Adipose tissue (tissue), 3 donors: ENCODE results near the gene PDCD7. TPM values are rescaled to one million over a fixed set of nuclear protein-coding genes. Genes with fewer than 3 reads are reported as not detected.
"Not testable (repeated sequence)": the region's sequence is repeated elsewhere in the genome, so short reads cannot be mapped to it uniquely, and the experiment has no call there.

Experiments used
- H3K27ac ChIP-seq: one replicate; pipeline ENCODE4 v1.5.1; 2013; ENCODE audit warnings: low read depth, low read length
- WGBS, 3 donors: extraction: QIAGEN DNeasy Blood & Tissue Kit; methylation state at CpG; one replicate each; pipeline ENCODE4 v1.1.7; 2013; 5-methylcytosine and 5-hydroxymethylcytosine counted together
- polyA plus RNA-seq, 3 donors: library from polyadenylated mRNA; stranded (reverse); fragments of 200-250 nt; gene quantifications; one replicate each; pipeline ENCODE4 v1.2.3, GENCODE V29; 2013
- donor health status: healthy with polysubstance abuse.
- donor health status: Bipolar disorder and iron deficiency.
- donor health status: healthy.

Gene PDCD7
- 10 to 100 TPM in 2 of 3 donors, 1 to 10 TPM in 1; 6.6 to 16.2 (median 13.9) TPM for polyA plus RNA-seq

- peak within 1 kb of the TSS; percentile 5 for H3K27ac ChIP-seq
- 0 to 1% (median 1%) methylated on average over 38 to 45 of the region's 45 CpGs for WGBS, 3 donors
Measured at GRCh38 chr15:65133548-65134200, at the start of gene PDCD7. Gene PDCD7, minus strand, starts transcription at chr15:65133808. Its CDS starts 27 bp downstream, at chr15:65133781.

- WGBS, 3 donors: 73 to 74% (median 74%) methylated on average over 4 of the region's 4 CpGs
- no peak overlapping the region for H3K27ac ChIP-seq
Measured at GRCh38 chr15:65182538-65182937, 48.9 kb upstream of the PDCD7 start.

DNA sequence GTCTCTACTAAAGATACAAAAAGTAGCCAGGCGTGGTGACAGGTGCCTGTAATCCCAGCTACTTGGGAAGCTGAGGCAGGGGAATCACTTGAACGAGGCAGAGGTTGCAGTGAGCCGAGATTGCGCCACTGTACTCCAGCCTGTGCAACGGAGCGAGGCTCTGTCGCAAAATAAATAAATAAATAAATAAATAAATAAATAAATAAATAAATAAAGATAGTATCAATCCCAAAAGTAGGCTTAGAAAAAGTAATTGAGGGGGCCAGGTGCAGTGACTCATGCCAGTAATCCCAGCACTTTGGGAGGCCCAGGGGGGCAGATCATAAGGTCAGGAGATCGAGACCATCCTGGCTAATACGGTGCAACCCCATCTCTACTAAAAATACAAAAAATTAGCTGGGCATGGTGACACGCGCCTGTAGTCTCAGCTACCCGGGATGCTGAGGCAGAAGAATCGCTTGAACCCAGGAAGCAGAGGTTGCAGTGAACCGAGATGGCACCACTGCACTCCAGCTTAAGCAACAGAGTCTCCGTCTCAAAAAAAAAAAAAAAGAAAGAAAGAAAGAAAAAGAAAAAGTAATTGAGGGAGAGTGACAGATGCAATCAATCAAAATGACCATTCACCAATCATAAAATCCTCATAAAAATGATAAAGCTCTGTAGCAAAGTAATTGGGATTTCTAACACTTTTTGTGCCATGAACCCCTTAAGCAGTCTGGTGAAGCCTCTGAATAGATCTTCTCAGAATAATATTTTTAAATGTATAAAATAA is 48.2 kb upstream of the PDCD7 start:
- 81 to 91% (median 89%) methylated on average over 15 of the region's 15 CpGs for WGBS, 3 donors
- not testable (repeated sequence) for H3K27ac ChIP-seq

DNA sequence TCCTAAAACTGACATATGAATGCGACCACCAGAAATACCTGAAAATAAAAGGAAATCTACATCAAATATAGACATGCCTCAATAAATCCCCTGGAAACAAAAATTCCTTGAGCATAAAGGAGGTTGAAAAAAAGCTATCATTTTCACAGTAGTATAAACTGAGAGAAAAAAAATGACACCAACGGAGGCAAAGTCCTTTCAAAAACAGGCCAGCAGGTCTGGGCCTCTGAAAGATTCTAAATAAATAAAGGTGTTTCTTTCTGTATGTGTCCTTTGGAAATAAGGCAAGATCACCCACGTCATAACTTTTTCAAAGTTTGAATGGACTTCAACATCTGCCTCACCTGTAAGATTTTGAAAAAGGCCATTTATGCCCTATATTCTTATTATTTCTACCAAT is 46.6 kb upstream of the PDCD7 start:
- 91 to 97% (median 97%) methylated on average over 3 of the region's 3 CpGs for WGBS, 3 donors
- no peak overlapping the region for H3K27ac ChIP-seq

DNA sequence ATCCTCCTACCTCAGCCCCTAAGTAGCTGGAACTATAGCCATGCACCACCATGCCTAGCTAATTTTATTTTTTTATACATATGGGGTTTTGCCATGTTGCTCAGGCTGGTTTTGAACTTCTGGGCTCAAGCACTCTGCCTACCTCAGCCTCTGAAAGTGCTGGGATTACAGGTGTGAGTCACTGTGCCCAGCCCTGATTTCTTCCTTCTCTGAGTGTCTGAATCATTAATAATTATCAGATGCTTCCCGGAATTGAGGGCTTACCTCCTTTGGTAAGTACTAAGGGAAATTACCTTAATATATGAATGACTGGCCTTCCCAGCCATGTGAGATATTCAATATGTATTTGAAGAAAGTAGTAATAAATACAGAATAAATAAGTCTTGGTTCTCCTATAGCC is 44.3 kb upstream of the PDCD7 start:
- 45 to 79% (median 68%) methylated on average over 1 of the region's 1 CpG for WGBS, 3 donors
- H3K27ac ChIP-seq: no peak overlapping the region

GRCh38 chr15:65176056-65176455 is 42.4 kb upstream of the PDCD7 start:
- no peak overlapping the region for H3K27ac ChIP-seq

DNA sequence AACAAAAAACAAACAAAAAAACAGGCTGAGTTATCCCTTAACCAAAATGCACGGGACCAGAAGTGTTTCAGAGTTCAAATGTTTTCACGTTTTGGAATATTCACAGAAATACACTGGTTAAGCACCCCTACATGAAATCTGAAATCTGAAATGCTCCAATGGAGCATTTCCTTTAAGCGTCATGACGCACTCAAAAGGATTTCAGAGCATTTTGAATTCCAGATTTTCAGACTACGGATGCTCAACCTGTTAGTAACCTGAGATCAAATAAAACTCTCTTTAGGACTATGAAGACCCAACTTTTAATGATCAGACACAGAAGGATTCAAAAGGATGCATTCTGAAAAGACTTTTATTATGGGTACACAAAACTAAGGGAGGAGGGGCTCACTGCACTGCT is 41.9 kb upstream of the PDCD7 start:
- H3K27ac ChIP-seq: no peak overlapping the region
- 88 to 93% (median 88%) methylated on average over 5 of the region's 5 CpGs for WGBS, 3 donors

- H3K27ac ChIP-seq: no peak overlapping the region
- 91 to 94% (median 93%) methylated on average over 5 of the region's 5 CpGs for WGBS, 3 donors
Measured at GRCh38 chr15:65174509-65174908, 40.9 kb upstream of the PDCD7 start.

- 89 to 96% (median 94%) methylated on average over 5 of the region's 5 CpGs for WGBS, 3 donors
- H3K27ac ChIP-seq: no peak overlapping the region
Measured at GRCh38 chr15:65172531-65172930, 38.9 kb upstream of the PDCD7 start.

DNA sequence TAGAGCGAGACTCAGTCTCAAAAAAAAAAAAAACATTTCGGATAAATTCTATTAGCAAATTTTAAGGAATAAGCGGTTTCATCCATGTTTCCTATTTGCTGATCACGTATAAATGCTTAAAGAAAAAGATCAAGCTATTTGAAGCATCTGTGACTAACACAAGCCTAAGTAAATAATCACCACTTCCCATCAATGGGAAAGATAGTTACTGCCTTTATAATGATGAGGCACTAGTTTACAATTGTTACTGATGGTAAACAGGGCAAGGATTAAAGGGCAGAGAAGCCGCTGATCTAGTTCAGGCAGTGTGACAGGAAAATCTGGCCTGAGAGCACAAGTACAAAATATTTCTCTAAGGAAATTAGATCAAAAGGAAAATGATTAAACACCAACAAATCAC is 37.8 kb upstream of the PDCD7 start:
- no peak overlapping the region for H3K27ac ChIP-seq
- 90 to 95% (median 94%) methylated on average over 5 of the region's 5 CpGs for WGBS, 3 donors

- 85 to 96% (median 95%) methylated on average over 2 of the region's 2 CpGs for WGBS, 3 donors
- H3K27ac ChIP-seq: no peak overlapping the region
Measured at GRCh38 chr15:65165875-65166274, 32.3 kb upstream of the PDCD7 start.

- no peak overlapping the region for H3K27ac ChIP-seq
- WGBS, 3 donors: 74 to 85% (median 81%) methylated on average over 1 of the region's 1 CpG
Measured at GRCh38 chr15:65164139-65164538, 30.5 kb upstream of the PDCD7 start.

DNA sequence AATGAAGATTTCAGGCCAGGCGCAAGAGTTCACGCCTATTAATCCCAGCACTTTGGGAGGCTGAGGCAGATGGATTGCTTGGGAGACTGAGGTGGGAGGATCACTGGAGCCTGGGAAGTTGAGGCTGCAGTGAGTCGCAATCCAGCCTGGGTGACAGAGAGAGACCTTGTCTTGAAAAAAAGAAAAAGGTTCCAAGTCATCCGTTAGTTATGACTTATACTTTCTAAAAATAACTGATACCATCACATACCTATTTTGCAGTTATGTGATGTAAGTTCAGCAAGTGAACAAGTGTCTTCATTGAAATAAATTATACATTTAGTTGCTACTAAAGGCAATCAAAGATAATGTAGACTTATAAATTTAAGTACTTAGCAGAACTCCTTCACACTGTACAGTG is 29.4 kb upstream of the PDCD7 start:
- H3K27ac ChIP-seq: no peak overlapping the region

GRCh38 chr15:65156692-65157091 is 23.1 kb upstream of the PDCD7 start:
- 68 to 71% (median 69%) methylated on average over 5 of the region's 5 CpGs for WGBS, 3 donors
- H3K27ac ChIP-seq: no peak overlapping the region

More for the DNA sequence above, 29.4 kb upstream of the PDCD7 start:
- 90 to 92% (median 91%) methylated on average over 4 of the region's 4 CpGs for WGBS, 3 donors

GRCh38 chr15:65154720-65155119 is 21.1 kb upstream of the PDCD7 start:
- no peak overlapping the region for H3K27ac ChIP-seq
- 41 to 85% (median 81%) methylated on average over 6 of the region's 6 CpGs for WGBS, 3 donors

- WGBS, 3 donors: 62 to 90% (median 84%) methylated on average over 3 of the region's 3 CpGs
- no peak overlapping the region for H3K27ac ChIP-seq
Measured at GRCh38 chr15:65147902-65148301, 14.3 kb upstream of the PDCD7 start.

- H3K27ac ChIP-seq: no peak overlapping the region
- WGBS, 3 donors: 84 to 89% (median 87%) methylated on average over 4 of the region's 4 CpGs
Measured at GRCh38 chr15:65146438-65146837, 12.8 kb upstream of the PDCD7 start.

DNA sequence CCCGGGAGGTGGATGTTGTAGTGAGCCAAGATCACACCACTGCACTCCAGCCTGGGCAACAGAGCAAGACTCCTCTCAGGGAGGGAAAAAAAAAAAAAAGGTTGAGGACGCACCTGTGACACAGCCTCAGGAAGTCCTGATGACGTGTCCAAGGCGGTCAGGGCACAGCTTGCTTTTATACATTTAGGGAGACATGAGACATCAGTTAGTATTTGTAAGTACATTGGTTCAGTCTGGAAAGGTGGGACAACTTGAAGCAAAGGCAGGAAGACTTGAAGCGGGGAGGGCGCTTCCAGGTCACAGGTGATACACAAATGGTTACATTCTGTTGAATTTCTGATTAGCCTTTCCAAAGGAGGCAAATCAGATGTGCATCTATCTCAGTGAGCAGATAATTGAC is 5.0 kb upstream of the PDCD7 start:
- H3K27ac ChIP-seq: not testable (repeated sequence)
- 89 to 96% (median 89%) methylated on average over 6 of the region's 6 CpGs for WGBS, 3 donors

- WGBS, 3 donors: 90 to 94% (median 93%) methylated on average over 4 of the region's 4 CpGs
- H3K27ac ChIP-seq: not testable (repeated sequence)
Measured at GRCh38 chr15:65137893-65138292, 4.3 kb upstream of the PDCD7 start.

- WGBS, 3 donors: 92 to 94% (median 94%) methylated on average over 7 of the region's 7 CpGs
- not testable (repeated sequence) for H3K27ac ChIP-seq
Measured at GRCh38 chr15:65137089-65137488, 3.5 kb upstream of the PDCD7 start.
